Measurements from ENCODE around the gene KLHL41. TPM values are rescaled to one million over a fixed set of nuclear protein-coding genes. Genes with fewer than 3 reads are reported as not detected.

The KLHL41 gene
- total and polyA plus RNA-seq, 10 of the 15 experiments (the other 5 are each of a cell fraction or from before 2014, with no cell fraction given), result 0.03 to 0.38 (median 0.10) TPM; not detected in 3

- in situ Hi-C loops (cut with MboI) (no loop called here), intact Hi-C loops (cut with micrococcal nuclease; ENCODE audit: unreplicated experiment) (no loop called here)
- Histone ChIP-seq H3K9ac (ENCODE audit: control insufficient read depth, insufficient read depth, low read length) (no peak overlapping the region), H2AFZ (ENCODE audit: control insufficient read depth, low read depth, low read length) (no peak overlapping the region), H4K20me1 (ENCODE audit: control insufficient read depth, insufficient read depth) (no peaks in the 10 kb centered on the region), H3K4me2 (ENCODE audit: control insufficient read depth, insufficient read depth) (no peak overlapping the region), H3K4me1 (ENCODE audit: control insufficient read depth, insufficient read depth, low read length) (no peaks in the 10 kb centered on the region), H3K79me2 (ENCODE audit: control insufficient read depth, insufficient read depth, low read length) (no peaks in the 10 kb centered on the region), H3K4me3 (no peak overlapping the region), H3K36me3 (ENCODE audit: control insufficient read depth in 2 of 2, insufficient read depth in 2 of 2, low read length in 1 of 2) (peaks cover 0 to 7% of the 10 kb centered on the region in 2 experiments; a peak in 3 of 4 replicates), H3K27ac (ENCODE audit: control insufficient read depth, insufficient read depth) (no peak overlapping the region), H3K27me3 (replicated peaks in 1 of 2; ENCODE audit: control insufficient read depth in 2 of 2, insufficient read depth in 2 of 2, low read length in 1 of 2) (no peaks in the 10 kb centered on the region), H3K9me3 (replicated peaks; ENCODE audit: control insufficient read depth, insufficient read depth, low read length) (no peaks in the 10 kb centered on the region)
- FAIRE-seq (no peak), ATAC-seq (no peak), DNase-seq (ENCODE audit: low read depth, low spot score) (no peak)
- ChIA-PET CTCF (interaction anchor here (1.3 kb wide), 1 partner anchor 12 kb away, joined by 5 read pairs; no protein-coding TSS in a partner anchor), RAD21 (ENCODE audit: unreplicated experiment) (no interaction called here), POLR2A (no interaction called here), SMC1A (ENCODE audit: uncharacterized antibody, unreplicated experiment) (no interaction called here)
- BruUV-seq (replicated peaks), result no TSS peak
- no peak for TF ChIP-seq YY1 (IDR thresholded peaks at IDR 0.05; ENCODE audit: low read depth, low read length)
- no peak for TF ChIP-seq ZBTB33 (IDR thresholded peaks at IDR 0.05)
- TF ChIP-seq SMARCA5 (IDR thresholded peaks at IDR 0.05), result no peak
- TF ChIP-seq RAD21 (IDR thresholded peaks at IDR 0.05; ENCODE audit: insufficient read depth, low read depth, low read length), result no peak
- TF ChIP-seq NBN (IDR thresholded peaks at IDR 0.05), result no peak
- TF ChIP-seq SUZ12 (IDR thresholded peaks at IDR 0.05; ENCODE audit: unreplicated experiment), result no peak
- no peak for TF ChIP-seq ELK1 (IDR thresholded peaks at IDR 0.05; ENCODE audit: low read depth, low read length)
- TF ChIP-seq MYB (IDR thresholded peaks at IDR 0.05; ENCODE audit: borderline replicate concordance, low read depth, low read length), result no peak
- no peak for TF ChIP-seq ATF7 (IDR thresholded peaks at IDR 0.05; ENCODE audit: low read depth)
- WGBS (ENCODE audit: insufficient coverage, insufficient replicate concordance, low lambda C conversion rate, missing lambda C conversion rate), result 100% methylated on average over 2 of the region's 2 CpGs
Measured at GRCh38 chr2:169540146-169540545, 30.6 kb downstream of the KLHL41 start.

Measured in GM12878 (cell line).